GM19463 (cell line): ENCODE results near the gene SUSD4.

Experiments used
- ATAC-seq: cut with Tn5 transposase; IDR thresholded peaks from one replicate; pipeline ENCODE4 v1.9.1; 2021; ENCODE audit warnings: mild to moderate bottlenecking, moderate library complexity; ENCODE audit not compliant: unreplicated experiment

SUSD4 gene

GRCh38 chr1:223363057-223363855 lies 720 bp downstream of the SUSD4 start:
- no peak for ATAC-seq

DNA sequence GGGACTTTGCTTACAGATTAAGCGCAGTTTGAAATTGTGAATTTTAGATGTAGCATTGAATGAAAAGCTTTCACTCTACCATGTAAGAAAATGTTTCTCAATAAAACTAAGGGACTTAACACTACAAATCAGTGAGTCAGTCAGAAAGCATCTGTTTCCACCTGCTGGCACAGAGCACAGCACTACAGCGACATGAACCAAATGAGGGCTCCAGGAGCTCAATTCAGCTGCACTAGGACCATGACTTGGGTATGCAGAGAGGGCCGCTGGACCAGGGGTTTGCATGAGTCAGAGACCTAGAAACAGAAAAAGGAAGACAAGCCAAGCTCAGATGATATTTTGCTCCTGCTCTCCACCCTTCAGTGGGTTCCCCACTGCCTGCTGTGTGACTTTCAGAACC lies 5.2 kb downstream of the SUSD4 start:
- no peak for ATAC-seq

DNA sequence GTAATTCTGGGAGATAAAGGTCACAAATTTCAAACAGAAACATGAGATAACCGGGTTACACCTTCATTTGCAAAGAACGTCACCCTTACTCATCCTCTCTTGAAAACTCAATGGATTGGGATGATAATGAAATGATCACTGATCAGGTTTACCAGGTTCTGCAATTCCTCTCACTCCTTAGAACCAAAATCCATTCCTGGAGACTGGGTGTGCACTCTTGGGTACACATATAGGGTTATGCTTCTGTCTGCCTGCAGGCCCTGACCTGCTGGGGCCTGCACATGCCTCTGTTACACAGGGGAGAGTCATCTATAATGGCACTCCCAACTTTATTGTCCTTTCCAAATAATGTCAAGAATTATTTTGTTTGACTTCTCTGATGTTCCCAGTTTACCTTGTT lies 8.3 kb downstream of the SUSD4 start:
- ATAC-seq: no peak

GRCh38 chr1:223353939-223354338 lies 10.0 kb downstream of the SUSD4 start:
- ATAC-seq: no peak

DNA sequence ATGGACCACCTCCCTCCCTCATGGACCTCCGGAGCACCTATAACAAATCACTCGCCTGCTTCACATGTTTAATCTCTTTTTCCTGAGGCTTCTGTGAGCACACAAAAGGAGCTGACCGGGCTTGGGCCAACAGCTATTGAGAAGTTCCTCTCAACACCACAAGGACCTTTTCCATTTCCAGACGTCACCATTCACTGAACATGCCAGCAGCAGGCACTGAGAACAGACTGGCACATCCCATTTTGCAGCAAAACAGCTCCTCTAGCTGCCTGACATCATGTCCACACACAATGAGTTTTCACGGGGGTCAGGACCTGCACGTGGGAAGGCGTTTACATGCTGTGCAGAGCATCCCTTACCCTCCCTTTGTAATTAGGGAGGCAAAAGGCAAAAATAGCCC lies 11.0 kb downstream of the SUSD4 start:
- ATAC-seq: no peak

GRCh38 chr1:223350361-223350908 lies 13.5 kb downstream of the SUSD4 start:
- no peak for ATAC-seq

GRCh38 chr1:223349241-223349640 lies 14.7 kb downstream of the SUSD4 start:
- ATAC-seq: no peak

DNA sequence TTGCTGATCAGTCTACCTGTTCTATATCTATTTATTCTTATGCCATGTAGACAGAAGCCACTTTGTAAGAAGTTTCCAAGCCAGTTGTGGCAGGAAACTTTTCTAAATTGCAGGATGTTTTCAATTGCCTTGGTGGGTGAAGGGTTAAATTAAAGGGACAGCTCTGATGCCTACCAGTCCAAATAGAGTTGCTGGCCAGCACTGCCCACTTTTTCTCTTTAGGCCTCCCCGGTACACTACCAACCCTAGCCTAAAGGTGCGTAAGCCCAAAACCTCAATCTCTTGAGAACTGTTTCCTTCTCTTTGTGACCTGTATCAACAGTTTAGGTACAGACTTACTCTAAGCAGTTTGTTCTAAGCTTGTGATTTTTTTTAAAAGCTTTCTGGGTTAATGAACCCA lies 15.5 kb downstream of the SUSD4 start:
- no peak for ATAC-seq

DNA sequence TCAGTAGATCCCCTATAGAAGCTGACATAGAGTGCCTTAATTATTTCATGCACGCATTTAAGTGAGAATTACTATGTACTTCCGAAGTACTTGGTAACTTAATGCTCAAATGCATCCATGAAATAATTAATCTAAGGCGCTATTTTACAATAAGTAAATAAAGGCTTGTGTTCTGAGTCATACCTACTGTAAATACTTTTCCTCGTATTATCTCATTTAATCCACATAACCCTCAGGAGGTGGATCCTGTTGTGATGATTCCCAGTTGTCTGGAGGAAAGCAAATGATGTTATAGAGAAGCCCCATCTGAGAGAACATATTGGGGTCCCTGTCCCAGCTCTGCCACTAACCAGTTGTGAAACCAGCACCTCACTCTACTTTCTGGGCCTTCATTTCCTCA lies 16.4 kb downstream of the SUSD4 start:
- ATAC-seq: no peak

DNA sequence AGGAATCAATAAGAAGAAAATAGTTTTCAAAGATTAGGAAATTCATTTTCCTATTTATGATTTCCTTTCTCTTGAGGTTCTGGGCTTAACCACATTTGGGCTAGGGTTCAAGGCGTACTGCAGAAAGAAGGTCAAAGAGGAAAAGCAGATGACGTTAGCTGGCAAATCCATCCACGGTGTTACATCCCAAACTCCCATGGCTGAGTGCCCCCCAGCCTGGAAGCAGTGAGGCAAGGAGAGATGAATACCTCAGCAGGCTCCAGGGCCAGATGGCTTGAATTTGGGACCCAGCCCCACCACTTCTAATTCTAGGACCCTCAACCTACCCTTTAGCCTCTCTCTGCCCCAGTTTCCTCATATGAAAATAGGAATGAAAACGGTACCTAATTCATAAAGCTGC lies 17.7 kb downstream of the SUSD4 start:
- ATAC-seq: no peak

GRCh38 chr1:223345720-223346119 lies 18.3 kb downstream of the SUSD4 start:
- no peak for ATAC-seq

DNA sequence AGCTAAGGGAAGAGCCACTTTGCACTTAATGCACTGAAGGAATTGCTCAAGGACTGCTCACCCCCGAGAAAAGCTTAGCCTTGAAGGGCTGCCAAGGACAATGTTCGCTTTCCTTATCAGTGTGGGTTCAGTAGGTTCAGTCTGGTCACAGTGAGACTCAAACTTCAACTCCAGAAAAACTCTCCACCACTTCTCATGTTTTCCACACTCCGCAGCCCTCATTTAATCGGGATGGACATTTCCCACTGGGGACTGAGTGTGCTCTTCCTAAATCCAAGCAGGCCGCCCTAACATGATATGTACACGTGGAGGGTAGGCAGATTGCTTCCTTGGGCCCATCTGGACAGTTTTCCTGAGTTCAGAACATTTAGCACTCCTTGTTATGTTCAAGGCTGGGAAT lies 19.5 kb downstream of the SUSD4 start:
- no peak for ATAC-seq

- ATAC-seq: no peak
Observed at GRCh38 chr1:223343692-223344091, 20.3 kb downstream of the SUSD4 start.

DNA sequence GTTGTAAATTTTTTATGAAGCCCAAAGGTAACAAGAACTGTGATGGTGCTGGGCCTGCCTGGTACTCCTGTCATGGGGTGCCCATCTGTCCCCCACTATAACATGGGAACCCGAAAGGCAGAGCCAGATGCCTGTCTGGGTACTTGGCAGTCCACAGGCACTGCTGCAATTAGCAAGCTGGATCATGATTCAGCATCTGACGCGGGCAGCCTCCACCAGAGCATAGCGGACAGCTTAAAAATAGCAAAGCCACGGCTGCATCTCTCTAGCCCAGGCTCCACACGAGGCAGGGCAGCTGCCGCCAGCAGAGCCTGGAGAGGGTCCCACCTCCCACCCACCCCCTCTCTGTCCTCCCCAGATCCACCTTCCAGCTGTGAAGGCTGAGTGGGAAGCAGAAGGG lies 22.9 kb downstream of the SUSD4 start:
- no peak for ATAC-seq

- no peak for ATAC-seq
Observed at GRCh38 chr1:223340637-223341036, 23.3 kb downstream of the SUSD4 start.

- no peak for ATAC-seq
Observed at GRCh38 chr1:223339861-223340260, 24.1 kb downstream of the SUSD4 start.

- no peak for ATAC-seq
Observed at GRCh38 chr1:223338811-223339746, 24.9 kb downstream of the SUSD4 start.

DNA sequence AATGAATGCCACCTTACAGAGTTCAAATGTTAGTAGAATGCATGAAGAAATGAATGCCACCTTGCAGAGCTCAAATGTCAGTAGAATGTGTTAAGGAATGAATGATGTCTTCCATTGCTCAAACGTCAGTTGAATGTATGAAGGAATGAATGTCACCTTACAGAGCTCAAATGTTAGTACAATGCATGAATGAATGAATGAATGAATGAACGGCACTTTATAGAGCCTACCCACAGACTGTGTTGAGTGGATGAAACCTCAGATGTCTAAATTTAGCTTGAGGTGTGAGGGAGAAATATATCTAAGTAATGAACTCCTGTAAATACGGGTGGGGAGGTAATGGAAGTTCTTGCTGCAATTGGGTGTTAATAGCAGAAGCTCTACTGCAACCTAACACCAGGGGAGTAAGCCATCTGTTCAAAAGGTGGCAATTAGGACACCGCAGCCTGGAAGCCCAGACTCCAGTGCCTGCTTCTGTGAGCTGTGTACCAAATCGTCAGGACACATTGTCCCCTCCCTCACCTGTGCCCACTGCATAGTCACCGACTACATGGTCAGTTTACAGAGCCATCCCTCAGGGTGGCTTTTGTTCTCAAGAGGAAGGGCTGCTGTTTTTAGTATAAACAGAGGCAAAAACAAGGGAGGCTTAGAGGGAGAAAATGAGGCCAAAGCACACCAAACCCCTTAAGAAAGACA lies 26.7 kb downstream of the SUSD4 start:
- no peak for ATAC-seq

GRCh38 chr1:223334156-223334555 lies 29.8 kb downstream of the SUSD4 start:
- ATAC-seq: no peak

- no peak for ATAC-seq
Observed at GRCh38 chr1:223332997-223333396, 31.0 kb downstream of the SUSD4 start.

GRCh38 chr1:223331929-223332328 lies 32.0 kb downstream of the SUSD4 start:
- no peak for ATAC-seq
